GM23338 (cell line): ENCODE measurements around the gene PTPN9. TPM values are rescaled to one million over a fixed set of nuclear protein-coding genes. Genes with fewer than 3 reads are reported as not detected.
"Not testable (repeated sequence)": the region's sequence is repeated elsewhere in the genome, so short reads cannot be mapped to it uniquely, and the experiment has no call there.

Experiments used
- ATAC-seq: fragments of 200-7000 bp; cut with Tn5 transposase; 3 replicates; pipeline ENCODE4 v1.9.1; 2020
- DNase-seq: peaks from one replicate; pipeline ENCODE4 v3.0.0-alpha.2; 2015; ENCODE audit warnings: low spot score
- H2AFZ ChIP-seq: fragments of 200-600 bp; sonication (generic); 2 replicates; pipeline ENCODE4 v1.8.0; 2016; ENCODE audit warnings: antibody characterized with exemption, mild to moderate bottlenecking, moderate library complexity
- H3F3A ChIP-seq: fragments of 200-600 bp; sonication (generic); replicated peaks from 2 replicates; pipeline ENCODE4 v1.8.0; 2017; ENCODE audit warnings: antibody characterized with exemption, mixed run types, low read depth
- H3K27ac ChIP-seq: fragments of 200-600 bp; sonication (generic); 2 replicates; pipeline ENCODE4 v1.6.1; 2016; ENCODE audit warnings: low read depth
- H3K27me3 ChIP-seq: fragments of 200-600 bp; sonication (generic); 2 replicates; pipeline ENCODE4 v1.8.0; 2016; ENCODE audit warnings: mild to moderate bottlenecking, mixed run types, moderate library complexity; ENCODE audit not compliant: insufficient read depth
- H3K36me3 ChIP-seq: fragments of 200-600 bp; sonication (generic); 2 replicates; pipeline ENCODE4 v1.8.0; 2016; ENCODE audit warnings: mild to moderate bottlenecking; ENCODE audit not compliant: insufficient read depth
- H3K4me1 ChIP-seq: fragments of 200-600 bp; sonication (generic); 2 replicates; pipeline ENCODE4 v1.8.0; 2016; ENCODE audit warnings: mild to moderate bottlenecking, moderate library complexity; ENCODE audit not compliant: insufficient read depth
- H3K4me2 ChIP-seq: fragments of 200-600 bp; sonication (generic); 2 replicates; pipeline ENCODE4 v1.7.1; 2017; ENCODE audit warnings: mixed run types
- H3K4me3 ChIP-seq: fragments of 200-600 bp; sonication (generic); 2 replicates; pipeline ENCODE4 v1.6.1; 2016; ENCODE audit warnings: mixed run types
- H3K79me2 ChIP-seq: fragments of 200-600 bp; sonication (generic); replicated peaks from 2 replicates; pipeline ENCODE4 v1.8.0; 2017; ENCODE audit warnings: mild to moderate bottlenecking; ENCODE audit not compliant: insufficient read depth
- H3K9me2 ChIP-seq: fragments of 200-600 bp; sonication (generic); 2 replicates; pipeline ENCODE4 v1.8.0; 2017; ENCODE audit not compliant: insufficient read depth
- H4K20me1 ChIP-seq: fragments of 200-600 bp; sonication (generic); replicated peaks from 2 replicates; pipeline ENCODE4 v1.8.0; 2017; ENCODE audit warnings: mild to moderate bottlenecking; ENCODE audit not compliant: insufficient read depth
- H3K27ac Mint-ChIP-seq: 2 replicates; pipeline ENCODE4 v1.8.0; 2020; ENCODE audit warnings: inconsistent platforms, mild to moderate bottlenecking, moderate library complexity, mixed read lengths
- H3K27me3 Mint-ChIP-seq: 3 replicates; pipeline ENCODE4 v1.8.0; 2022; ENCODE audit warnings: low read depth, mild to moderate bottlenecking, moderate library complexity, mixed read lengths, inconsistent platforms; ENCODE audit not compliant: insufficient read depth, poor library complexity
- H3K36me3 Mint-ChIP-seq: 3 replicates; pipeline ENCODE4 v1.8.0; 2021; ENCODE audit warnings: low read depth, mild to moderate bottlenecking, inconsistent platforms, moderate library complexity, mixed read lengths
- H3K4me1 Mint-ChIP-seq: 3 replicates; pipeline ENCODE4 v1.8.0; 2020; ENCODE audit warnings: mild to moderate bottlenecking, inconsistent platforms, mixed read lengths
- H3K4me3 Mint-ChIP-seq: 3 replicates; pipeline ENCODE4 v1.8.0; 2021; ENCODE audit warnings: moderate library complexity, mild to moderate bottlenecking, inconsistent platforms, mixed read lengths
- H3K9me3 Mint-ChIP-seq: 3 replicates; pipeline ENCODE4 v1.8.0; 2020; ENCODE audit warnings: moderate library complexity, mild to moderate bottlenecking, inconsistent platforms, mixed read lengths
- CREB1 ChIP-seq: fragments of 250-450 bp; sonication (Bioruptor Pico); IDR thresholded peaks from 2 replicates; pipeline ENCODE4 v1.5.0; 2020; ENCODE audit warnings: low read depth, mild to moderate bottlenecking, moderate library complexity
- EZH2 ChIP-seq: fragments of 200-600 bp; sonication (generic); IDR thresholded peaks from one replicate; pipeline ENCODE4 v1.8.0; 2017; ENCODE audit warnings: antibody characterized with exemption, mild to moderate bottlenecking, low read depth; ENCODE audit not compliant: unreplicated experiment
- EZH2phosphoT487 ChIP-seq: fragments of 200-600 bp; sonication (generic); IDR thresholded peaks from one replicate; pipeline ENCODE4 v1.8.1; 2018; ENCODE audit warnings: antibody characterized with exemption; ENCODE audit not compliant: unreplicated experiment
- JUNB ChIP-seq: IDR thresholded peaks from one replicate; pipeline ENCODE4 v1.6.1; 2016; ENCODE audit warnings: antibody characterized with exemption; ENCODE audit not compliant: unreplicated experiment
- NANOG ChIP-seq: IDR thresholded peaks from 2 replicates; pipeline ENCODE4 v1.6.1; 2016; ENCODE audit warnings: antibody characterized with exemption, borderline replicate concordance
- POLR2AphosphoS5 ChIP-seq: IDR thresholded peaks from 2 replicates; pipeline ENCODE4 v1.6.1; 2016; ENCODE audit warnings: antibody characterized with exemption, low read depth
- STAT1 ChIP-seq: IDR thresholded peaks from one replicate; pipeline ENCODE4 v1.6.1; 2016; ENCODE audit warnings: antibody characterized with exemption; ENCODE audit not compliant: unreplicated experiment
- ZNF114 ChIP-seq: fragments of 250-450 bp; sonication (Bioruptor Pico); IDR thresholded peaks from 2 replicates; pipeline ENCODE4 v1.5.0; 2020; ENCODE audit warnings: mild to moderate bottlenecking, moderate library complexity
- polyA plus RNA-seq: library from polyadenylated mRNA; unstranded; fragments of >200 nt; fragmentation: Nextera tagmentation; extraction: Ambion mirVana; gene quantifications from 2 replicates; pipeline ENCODE4 v1.2.1, GENCODE V29; 2016
- total RNA-seq: library from RNA; depleted of rRNA; stranded (reverse); fragments of >200 nt; shearing (Covaris generic); gene quantifications from 2 replicates; pipeline ENCODE4 v1.2.3, GENCODE V29; 2014
- TF ChIP-seq, protein P1 (sequence below), 2 experiments: fragments of 200-600 bp in 1 of 2; sonication (generic) in 1 of 2; conservative IDR thresholded peaks; 2 replicates each; pipeline versions ENCODE4 v1.5.1 to v1.6.1; 2016 to 2017; ENCODE audit warnings: antibody characterized with exemption in 2 of 2, low read depth in 2 of 2, mild to moderate bottlenecking in 2 of 2, moderate library complexity in 1 of 2
- TF ChIP-seq, protein P2 (sequence below): fragments of 250-450 bp; sonication (Bioruptor Pico); IDR thresholded peaks from 2 replicates; pipeline ENCODE4 v1.5.0; 2020; ENCODE audit warnings: mild to moderate bottlenecking, moderate library complexity
- TF ChIP-seq, protein P3 (sequence below): IDR thresholded peaks from 2 replicates; pipeline ENCODE4 v1.6.1; 2016; ENCODE audit warnings: antibody characterized with exemption

PTPN9 gene
- total and polyA plus RNA-seq, 2 experiments from 2014 or later: 12.1 to 32.7 TPM

DNA sequence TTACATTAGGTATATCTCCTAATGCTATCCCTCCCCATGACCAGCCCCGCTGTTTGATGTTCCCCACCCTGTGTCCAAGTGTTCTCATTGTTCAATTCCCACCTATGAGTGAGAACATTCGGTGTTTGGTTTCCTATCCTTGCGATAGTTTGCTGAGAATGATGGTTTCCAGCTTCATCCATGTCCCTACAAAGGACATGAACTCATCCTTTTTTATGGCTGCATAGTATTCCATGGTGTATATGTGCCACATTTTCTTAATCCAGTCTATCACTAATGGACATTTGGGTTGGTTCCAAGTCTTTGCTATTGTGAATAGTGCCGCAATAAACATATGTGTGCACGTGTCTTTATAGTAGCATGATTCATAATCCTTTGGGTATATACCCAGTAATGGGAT, 7.3 kb upstream of the PTPN9 start:
- H3K27me3 Mint-ChIP-seq: peaks cover 11% of the 10 kb centered on the region
- not testable (repeated sequence) for H3K4me3 ChIP-seq, H2AFZ ChIP-seq, DNase-seq, H3K4me1 Mint-ChIP-seq, H3K27me3 ChIP-seq, H3K9me3 Mint-ChIP-seq, H3K4me2 ChIP-seq, H3K36me3 ChIP-seq, H3K27ac Mint-ChIP-seq, H3K9me2 ChIP-seq, H3K4me1 ChIP-seq, H3K4me3 Mint-ChIP-seq, H3K27ac ChIP-seq, ATAC-seq, H3K79me2 ChIP-seq, H3K36me3 Mint-ChIP-seq, H3F3A ChIP-seq, H4K20me1 ChIP-seq

DNA sequence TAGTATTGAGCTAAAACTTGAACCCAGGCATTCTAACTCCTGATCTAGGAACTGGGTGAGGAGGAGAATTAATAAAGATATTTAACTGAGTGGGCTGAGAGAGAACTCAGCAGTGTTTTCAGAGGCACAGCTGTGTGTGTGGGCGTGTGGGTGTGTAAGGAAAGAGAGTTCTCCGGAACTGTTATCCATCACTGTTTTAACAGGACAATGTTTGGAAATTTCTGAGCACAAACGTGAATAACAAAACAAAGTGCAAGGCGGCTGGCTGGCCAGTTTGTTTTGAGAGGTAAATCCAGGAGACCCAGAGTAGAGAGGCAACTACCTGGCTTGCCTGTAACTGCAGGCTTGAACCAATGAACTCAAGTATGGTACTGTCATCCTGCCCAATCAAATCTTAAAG, 5.0 kb upstream of the PTPN9 start:
- Mint-ChIP-seq H3K27me3 (peaks cover 13% of the 10 kb centered on the region), H3K4me3 (no peak overlapping the region), H3K36me3 (peaks cover 7% of the 10 kb centered on the region; the same call in 2 of the 3 replicates), H3K27ac (no peak overlapping the region), H3K9me3 (no peaks in the 10 kb centered on the region), H3K4me1 (peaks cover 15% of the 10 kb centered on the region)
- Histone ChIP-seq H3K4me1 (peaks cover 16% of the 10 kb centered on the region; the same call in 1 of the 2 replicates), H2AFZ (no peak overlapping the region), H4K20me1 (no peaks in the 10 kb centered on the region), H3K9me2 (no peaks in the 10 kb centered on the region), H3K4me3 (no peak overlapping the region), H3K79me2 (no peaks in the 10 kb centered on the region), H3K27ac (no peak overlapping the region), H3F3A (peaks cover 6% of the 10 kb centered on the region; the same call in 1 of the 2 replicates), H3K36me3 (no peaks in the 10 kb centered on the region), H3K4me2 (no peak overlapping the region), H3K27me3 (no peaks in the 10 kb centered on the region)
- ATAC-seq (peak; percentile 35), DNase-seq (peak; percentile 15)
- TF ChIP-seq STAT1 (no peak), NANOG (no peak), CREB1 (CRISPR knock-in tag) (no peak), EZH2 (no peak), ZNF114 (CRISPR knock-in tag) (no peak), POLR2AphosphoS5 (no peak), JUNB (no peak), EZH2phosphoT487 (no peak)
- TF ChIP-seq, protein P1, sequence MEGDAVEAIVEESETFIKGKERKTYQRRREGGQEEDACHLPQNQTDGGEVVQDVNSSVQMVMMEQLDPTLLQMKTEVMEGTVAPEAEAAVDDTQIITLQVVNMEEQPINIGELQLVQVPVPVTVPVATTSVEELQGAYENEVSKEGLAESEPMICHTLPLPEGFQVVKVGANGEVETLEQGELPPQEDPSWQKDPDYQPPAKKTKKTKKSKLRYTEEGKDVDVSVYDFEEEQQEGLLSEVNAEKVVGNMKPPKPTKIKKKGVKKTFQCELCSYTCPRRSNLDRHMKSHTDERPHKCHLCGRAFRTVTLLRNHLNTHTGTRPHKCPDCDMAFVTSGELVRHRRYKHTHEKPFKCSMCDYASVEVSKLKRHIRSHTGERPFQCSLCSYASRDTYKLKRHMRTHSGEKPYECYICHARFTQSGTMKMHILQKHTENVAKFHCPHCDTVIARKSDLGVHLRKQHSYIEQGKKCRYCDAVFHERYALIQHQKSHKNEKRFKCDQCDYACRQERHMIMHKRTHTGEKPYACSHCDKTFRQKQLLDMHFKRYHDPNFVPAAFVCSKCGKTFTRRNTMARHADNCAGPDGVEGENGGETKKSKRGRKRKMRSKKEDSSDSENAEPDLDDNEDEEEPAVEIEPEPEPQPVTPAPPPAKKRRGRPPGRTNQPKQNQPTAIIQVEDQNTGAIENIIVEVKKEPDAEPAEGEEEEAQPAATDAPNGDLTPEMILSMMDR (conservative IDR thresholded peaks at IDR 0.05; ENCODE audit: low read depth in 2 of 2): no peak
- TF ChIP-seq, protein P2, sequence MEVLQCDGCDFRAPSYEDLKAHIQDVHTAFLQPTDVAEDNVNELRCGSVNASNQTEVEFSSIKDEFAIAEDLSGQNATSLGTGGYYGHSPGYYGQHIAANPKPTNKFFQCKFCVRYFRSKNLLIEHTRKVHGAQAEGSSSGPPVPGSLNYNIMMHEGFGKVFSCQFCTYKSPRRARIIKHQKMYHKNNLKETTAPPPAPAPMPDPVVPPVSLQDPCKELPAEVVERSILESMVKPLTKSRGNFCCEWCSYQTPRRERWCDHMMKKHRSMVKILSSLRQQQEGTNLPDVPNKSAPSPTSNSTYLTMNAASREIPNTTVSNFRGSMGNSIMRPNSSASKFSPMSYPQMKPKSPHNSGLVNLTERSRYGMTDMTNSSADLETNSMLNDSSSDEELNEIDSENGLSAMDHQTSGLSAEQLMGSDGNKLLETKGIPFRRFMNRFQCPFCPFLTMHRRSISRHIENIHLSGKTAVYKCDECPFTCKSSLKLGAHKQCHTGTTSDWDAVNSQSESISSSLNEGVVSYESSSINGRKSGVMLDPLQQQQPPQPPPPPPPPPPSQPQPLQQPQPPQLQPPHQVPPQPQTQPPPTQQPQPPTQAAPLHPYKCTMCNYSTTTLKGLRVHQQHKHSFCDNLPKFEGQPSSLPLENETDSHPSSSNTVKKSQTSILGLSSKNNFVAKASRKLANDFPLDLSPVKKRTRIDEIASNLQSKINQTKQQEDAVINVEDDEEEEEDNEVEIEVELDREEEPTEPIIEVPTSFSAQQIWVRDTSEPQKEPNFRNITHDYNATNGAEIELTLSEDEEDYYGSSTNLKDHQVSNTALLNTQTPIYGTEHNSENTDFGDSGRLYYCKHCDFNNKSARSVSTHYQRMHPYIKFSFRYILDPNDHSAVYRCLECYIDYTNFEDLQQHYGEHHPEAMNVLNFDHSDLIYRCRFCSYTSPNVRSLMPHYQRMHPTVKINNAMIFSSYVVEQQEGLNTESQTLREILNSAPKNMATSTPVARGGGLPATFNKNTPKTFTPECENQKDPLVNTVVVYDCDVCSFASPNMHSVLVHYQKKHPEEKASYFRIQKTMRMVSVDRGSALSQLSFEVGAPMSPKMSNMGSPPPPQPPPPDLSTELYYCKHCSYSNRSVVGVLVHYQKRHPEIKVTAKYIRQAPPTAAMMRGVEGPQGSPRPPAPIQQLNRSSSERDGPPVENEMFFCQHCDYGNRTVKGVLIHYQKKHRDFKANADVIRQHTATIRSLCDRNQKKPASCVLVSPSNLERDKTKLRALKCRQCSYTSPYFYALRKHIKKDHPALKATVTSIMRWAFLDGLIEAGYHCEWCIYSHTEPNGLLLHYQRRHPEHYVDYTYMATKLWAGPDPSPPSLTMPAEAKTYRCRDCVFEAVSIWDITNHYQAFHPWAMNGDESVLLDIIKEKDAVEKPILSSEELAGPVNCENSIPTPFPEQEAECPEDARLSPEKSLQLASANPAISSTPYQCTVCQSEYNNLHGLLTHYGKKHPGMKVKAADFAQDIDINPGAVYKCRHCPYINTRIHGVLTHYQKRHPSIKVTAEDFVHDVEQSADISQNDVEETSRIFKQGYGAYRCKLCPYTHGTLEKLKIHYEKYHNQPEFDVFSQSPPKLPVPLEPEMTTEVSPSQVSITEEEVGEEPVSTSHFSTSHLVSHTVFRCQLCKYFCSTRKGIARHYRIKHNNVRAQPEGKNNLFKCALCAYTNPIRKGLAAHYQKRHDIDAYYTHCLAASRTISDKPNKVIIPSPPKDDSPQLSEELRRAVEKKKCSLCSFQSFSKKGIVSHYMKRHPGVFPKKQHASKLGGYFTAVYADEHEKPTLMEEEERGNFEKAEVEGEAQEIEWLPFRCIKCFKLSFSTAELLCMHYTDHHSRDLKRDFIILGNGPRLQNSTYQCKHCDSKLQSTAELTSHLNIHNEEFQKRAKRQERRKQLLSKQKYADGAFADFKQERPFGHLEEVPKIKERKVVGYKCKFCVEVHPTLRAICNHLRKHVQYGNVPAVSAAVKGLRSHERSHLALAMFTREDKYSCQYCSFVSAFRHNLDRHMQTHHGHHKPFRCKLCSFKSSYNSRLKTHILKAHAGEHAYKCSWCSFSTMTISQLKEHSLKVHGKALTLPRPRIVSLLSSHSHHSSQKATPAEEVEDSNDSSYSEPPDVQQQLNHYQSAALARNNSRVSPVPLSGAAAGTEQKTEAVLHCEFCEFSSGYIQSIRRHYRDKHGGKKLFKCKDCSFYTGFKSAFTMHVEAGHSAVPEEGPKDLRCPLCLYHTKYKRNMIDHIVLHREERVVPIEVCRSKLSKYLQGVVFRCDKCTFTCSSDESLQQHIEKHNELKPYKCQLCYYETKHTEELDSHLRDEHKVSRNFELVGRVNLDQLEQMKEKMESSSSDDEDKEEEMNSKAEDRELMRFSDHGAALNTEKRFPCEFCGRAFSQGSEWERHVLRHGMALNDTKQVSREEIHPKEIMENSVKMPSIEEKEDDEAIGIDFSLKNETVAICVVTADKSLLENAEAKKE: no peak
- TF ChIP-seq, protein P3, sequence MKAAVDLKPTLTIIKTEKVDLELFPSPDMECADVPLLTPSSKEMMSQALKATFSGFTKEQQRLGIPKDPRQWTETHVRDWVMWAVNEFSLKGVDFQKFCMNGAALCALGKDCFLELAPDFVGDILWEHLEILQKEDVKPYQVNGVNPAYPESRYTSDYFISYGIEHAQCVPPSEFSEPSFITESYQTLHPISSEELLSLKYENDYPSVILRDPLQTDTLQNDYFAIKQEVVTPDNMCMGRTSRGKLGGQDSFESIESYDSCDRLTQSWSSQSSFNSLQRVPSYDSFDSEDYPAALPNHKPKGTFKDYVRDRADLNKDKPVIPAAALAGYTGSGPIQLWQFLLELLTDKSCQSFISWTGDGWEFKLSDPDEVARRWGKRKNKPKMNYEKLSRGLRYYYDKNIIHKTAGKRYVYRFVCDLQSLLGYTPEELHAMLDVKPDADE: no peak
